ENCODE measurements around the gene TTLL11. TPM values are rescaled to one million over a fixed set of nuclear protein-coding genes. Genes with fewer than 3 reads are reported as not detected.

TTLL11 gene
- total and polyA plus RNA-seq, 4 donors = 1.4 to 4.5 (median 3.6) TPM

- H3K36me3 ChIP-seq (ENCODE audit: control insufficient read depth in 4 of 4, insufficient read depth in 3 of 4, low read depth in 1 of 4, low read length in 3 of 4) = no peaks in the 10 kb centered on the region
- H3K4me1 ChIP-seq (ENCODE audit: control insufficient read depth in 4 of 4, insufficient read depth in 4 of 4, low read length in 3 of 4) = peaks cover 10 to 47% (median 30%) of the 10 kb centered on the region in 4 donors
- H3K27ac ChIP-seq (ENCODE audit: low read depth in 1 of 2, low read length in 2 of 2) = no peak overlapping the region
- no peaks in the 10 kb centered on the region for H3K9me3 ChIP-seq (ENCODE audit: control insufficient read depth in 4 of 4, low read length in 3 of 4)
- no peak overlapping the region for H3K4me3 ChIP-seq (ENCODE audit: low read depth in 1 of 3, low read length in 3 of 3)
- WGBS = 87% methylated on average over 7 of the region's 7 CpGs
- no peak for DNase-seq (ENCODE audit: low spot score)
- H3K9ac ChIP-seq (ENCODE audit: low read depth in 1 of 2, low read length in 2 of 2) = no peak overlapping the region
- no peak for TF ChIP-seq TAF1 (conservative IDR thresholded peaks at IDR 0.05)
- no peak for TF ChIP-seq EGR1 (IDR thresholded peaks at IDR 0.05; ENCODE audit: low read depth in 2 of 2)
- no peaks in the 10 kb centered on the region for H3K27me3 ChIP-seq (ENCODE audit: control insufficient read depth in 4 of 4, insufficient read depth in 4 of 4, low read length in 3 of 4)
These were observed 95.3 kb downstream of the TTLL11 start for GRCh38 chr9:121997791-121998190.

- TF ChIP-seq FOXA1 (IDR thresholded peaks at IDR 0.05) (no peak), HNF4A (conservative IDR thresholded peaks at IDR 0.05) (no peak), EGR1 (IDR thresholded peaks at IDR 0.05; ENCODE audit: low read depth in 2 of 2) (no peak), ATF3 (IDR thresholded peaks at IDR 0.05) (no peak), FOXA2 (IDR thresholded peaks at IDR 0.05) (no peak), NR2F2 (IDR thresholded peaks at IDR 0.05) (no peak), HNF4G (IDR thresholded peaks at IDR 0.05) (no peak)
- 94% methylated on average over 4 of the region's 4 CpGs for WGBS
- no peaks in the 10 kb centered on the region for H3K36me3 ChIP-seq (ENCODE audit: control insufficient read depth in 4 of 4, insufficient read depth in 3 of 4, low read depth in 1 of 4, low read length in 3 of 4)
- H3K27ac ChIP-seq (ENCODE audit: low read depth in 1 of 2, low read length in 2 of 2) = no peak overlapping the region
- no peaks in the 10 kb centered on the region for H3K27me3 ChIP-seq (ENCODE audit: control insufficient read depth in 4 of 4, insufficient read depth in 4 of 4, low read length in 3 of 4)
- H3K9ac ChIP-seq (ENCODE audit: low read depth in 1 of 2, low read length in 2 of 2) = no peak overlapping the region
- H3K4me1 ChIP-seq (ENCODE audit: control insufficient read depth in 4 of 4, insufficient read depth in 4 of 4, low read length in 3 of 4) = peaks cover 10 to 40% (median 27%) of the 10 kb centered on the region in 4 donors
- no peak for DNase-seq (ENCODE audit: low spot score)
- no peaks in the 10 kb centered on the region for H3K9me3 ChIP-seq (ENCODE audit: control insufficient read depth in 4 of 4, low read length in 3 of 4)
- no peak overlapping the region for H3K4me3 ChIP-seq (ENCODE audit: low read depth in 1 of 3, low read length in 3 of 3)
These were observed 96.3 kb downstream of the TTLL11 start for GRCh38 chr9:121996783-121997182.

GRCh38 chr9:121995997-121996396 is 97.1 kb downstream of the TTLL11 start:
- Histone ChIP-seq H3K4me3 (ENCODE audit: low read depth in 1 of 3, low read length in 3 of 3) (no peak overlapping the region), H3K9me3 (ENCODE audit: control insufficient read depth in 4 of 4, low read length in 3 of 4) (no peaks in the 10 kb centered on the region), H3K4me1 (ENCODE audit: control insufficient read depth in 4 of 4, insufficient read depth in 4 of 4, low read length in 3 of 4) (peaks cover 7 to 34% (median 23%) of the 10 kb centered on the region in 4 donors), H3K36me3 (ENCODE audit: control insufficient read depth in 4 of 4, insufficient read depth in 3 of 4, low read depth in 1 of 4, low read length in 3 of 4) (no peaks in the 10 kb centered on the region), H3K9ac (ENCODE audit: low read depth in 1 of 2, low read length in 2 of 2) (no peak overlapping the region), H3K27ac (ENCODE audit: low read depth in 1 of 2, low read length in 2 of 2) (no peak overlapping the region), H3K27me3 (ENCODE audit: control insufficient read depth in 4 of 4, insufficient read depth in 4 of 4, low read length in 3 of 4) (no peaks in the 10 kb centered on the region)
- no peak for TF ChIP-seq TAF1 (conservative IDR thresholded peaks at IDR 0.05)
- TF ChIP-seq HNF4G (IDR thresholded peaks at IDR 0.05) = no peak
- TF ChIP-seq SP1 (IDR thresholded peaks at IDR 0.05) = no peak
- TF ChIP-seq HNF4A (conservative IDR thresholded peaks at IDR 0.05) = no peak
- no peak for TF ChIP-seq NR2F2 (IDR thresholded peaks at IDR 0.05)
- no peak for TF ChIP-seq REST (IDR thresholded peaks at IDR 0.05)
- no peak for TF ChIP-seq GABPA (IDR thresholded peaks at IDR 0.05 in 1 of 2, conservative IDR thresholded peaks at IDR 0.05 in 1 of 2)
- no peak for DNase-seq (ENCODE audit: low spot score)
- WGBS = 81% methylated on average over 5 of the region's 5 CpGs
